GM18505 (cell line): ENCODE results near the gene DUT.

Source experiments
- ATAC-seq: cut with Tn5 transposase; IDR thresholded peaks from one replicate; pipeline ENCODE4 v1.9.1; 2021; ENCODE audit not compliant: unreplicated experiment
- POLR2A ChIP-seq: IDR thresholded peaks from 4 replicates; pipeline ENCODE4 v1.6.1; 2011; ENCODE audit warnings: borderline replicate concordance; ENCODE audit not compliant: insufficient read depth, insufficient read length; ENCODE audit errors: extremely low read depth

Gene DUT

GRCh38 chr15:48370460-48370859 is 39.2 kb downstream of the DUT start:
- TF ChIP-seq POLR2A: no peak
- ATAC-seq: no peak

DNA sequence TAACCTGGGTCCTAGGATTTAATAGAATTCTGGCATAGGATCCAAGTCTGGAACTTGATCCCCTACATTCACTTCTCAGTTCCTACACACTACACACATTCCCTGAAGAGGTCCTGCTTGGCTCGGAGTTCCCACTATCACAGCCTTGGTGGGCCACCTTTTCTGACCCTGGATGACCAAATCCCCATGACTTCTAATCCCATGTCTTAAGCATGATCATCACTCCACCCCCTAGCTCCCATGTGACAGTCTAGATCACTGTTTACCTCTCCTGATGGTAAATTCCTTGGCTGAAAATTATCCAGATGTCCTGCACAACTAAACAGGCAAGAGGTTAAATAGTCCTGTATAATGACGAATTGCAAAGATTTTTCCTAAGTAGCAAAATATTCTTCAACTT is 40.3 kb downstream of the DUT start:
- TF ChIP-seq POLR2A: no peak
- no peak for ATAC-seq

DNA sequence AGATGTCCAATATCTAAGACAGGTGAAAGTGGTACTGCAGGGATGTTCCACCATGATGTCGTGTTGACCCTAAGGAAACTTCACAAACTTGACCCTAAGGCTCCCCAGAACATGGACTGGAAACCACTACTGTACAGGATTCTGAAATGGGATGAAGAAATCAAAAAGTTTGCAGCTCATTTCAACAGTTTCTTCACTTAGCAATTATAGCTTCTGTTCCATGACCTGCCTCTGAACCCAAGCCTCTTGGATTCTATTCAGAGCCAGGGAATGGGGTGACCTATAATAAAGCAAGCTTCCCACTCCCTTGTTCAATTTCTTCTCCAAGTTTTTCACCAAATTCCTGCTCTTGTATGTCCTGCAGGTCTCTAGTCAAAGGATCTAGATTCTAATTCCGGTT is 40.7 kb downstream of the DUT start:
- no peak for TF ChIP-seq POLR2A
- ATAC-seq: no peak

DNA sequence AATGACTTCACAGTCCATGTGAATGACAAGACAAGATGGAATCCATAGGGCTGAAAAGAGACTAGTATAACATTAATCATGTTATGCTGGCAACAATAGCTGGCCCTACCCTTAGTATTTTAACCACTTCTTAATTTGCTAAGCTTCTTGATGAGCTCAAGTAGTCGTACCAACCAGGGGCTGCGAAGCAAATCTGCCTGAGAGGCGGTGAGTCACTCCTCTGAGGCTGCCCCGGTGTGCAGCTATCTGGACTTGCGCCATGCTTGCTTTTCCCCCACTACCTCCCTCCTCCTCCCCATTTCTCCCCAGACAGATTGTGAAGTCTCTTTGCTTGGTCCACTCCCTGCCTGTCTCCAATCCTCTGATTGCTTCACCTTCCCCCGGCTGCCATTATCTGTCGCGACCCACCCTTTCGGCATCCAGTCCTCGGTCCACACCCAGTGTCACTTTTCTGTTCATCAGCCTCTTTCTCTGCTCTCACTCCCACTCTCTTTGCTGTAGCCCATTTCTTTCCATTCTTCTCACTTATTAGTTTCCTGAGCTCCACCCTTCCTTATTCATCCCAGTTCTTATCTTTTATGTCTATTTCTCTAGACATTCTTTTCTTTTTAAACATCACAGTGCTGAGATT is 42.7 kb downstream of the DUT start:
- ATAC-seq: no peak
- no peak for TF ChIP-seq POLR2A

DNA sequence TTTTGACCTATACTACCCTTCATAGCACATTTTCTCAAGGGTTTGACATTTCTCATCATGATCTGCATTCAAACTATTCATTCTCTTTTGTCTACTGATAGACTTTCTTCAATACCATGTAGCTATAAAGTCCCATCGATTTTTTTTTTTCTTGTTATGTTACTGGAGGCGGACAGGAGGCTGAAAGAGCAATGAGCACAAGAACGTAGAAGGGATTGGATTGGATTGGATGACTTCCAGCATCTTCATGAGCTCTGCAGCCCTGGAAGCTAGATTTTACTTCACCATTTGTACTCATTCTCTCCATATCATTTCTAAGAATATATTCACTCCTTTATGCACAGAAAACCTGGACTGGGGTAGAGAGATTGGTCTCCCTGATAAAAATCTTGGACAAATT is 43.2 kb downstream of the DUT start:
- no peak for ATAC-seq

GRCh38 chr15:48375767-48376166 is 44.5 kb downstream of the DUT start:
- no peak for ATAC-seq
- no peak for TF ChIP-seq POLR2A

More for the DNA sequence above, 43.2 kb downstream of the DUT start:
- no peak for TF ChIP-seq POLR2A

GRCh38 chr15:48380198-48380597 is 49.0 kb downstream of the DUT start:
- TF ChIP-seq POLR2A: no peak
- no peak for ATAC-seq

GRCh38 chr15:48381861-48382260 is 50.6 kb downstream of the DUT start:
- no peak for ATAC-seq
- TF ChIP-seq POLR2A: no peak

GRCh38 chr15:48383031-48383430 is 51.8 kb downstream of the DUT start:
- TF ChIP-seq POLR2A: no peak
- ATAC-seq: no peak

DNA sequence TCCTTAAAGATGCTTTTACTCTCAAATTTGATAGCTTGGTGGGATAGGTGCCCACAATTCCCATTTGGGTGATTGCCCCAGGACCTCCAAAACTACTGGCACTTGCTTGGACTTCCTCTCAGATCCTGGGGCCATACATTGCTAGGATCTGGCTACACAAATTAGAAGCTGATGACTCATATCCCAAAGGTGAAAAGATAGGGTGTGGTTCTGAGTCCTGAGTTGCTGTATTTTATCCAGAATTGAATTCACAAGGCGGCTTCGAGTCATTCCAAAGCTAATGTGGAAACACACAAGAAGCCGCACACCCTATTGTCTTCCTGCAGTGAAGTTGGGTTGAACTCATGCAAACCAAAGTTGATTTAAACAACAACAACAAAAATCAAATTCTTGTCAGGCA is 53.4 kb downstream of the DUT start:
- no peak for TF ChIP-seq POLR2A
- ATAC-seq: no peak

DNA sequence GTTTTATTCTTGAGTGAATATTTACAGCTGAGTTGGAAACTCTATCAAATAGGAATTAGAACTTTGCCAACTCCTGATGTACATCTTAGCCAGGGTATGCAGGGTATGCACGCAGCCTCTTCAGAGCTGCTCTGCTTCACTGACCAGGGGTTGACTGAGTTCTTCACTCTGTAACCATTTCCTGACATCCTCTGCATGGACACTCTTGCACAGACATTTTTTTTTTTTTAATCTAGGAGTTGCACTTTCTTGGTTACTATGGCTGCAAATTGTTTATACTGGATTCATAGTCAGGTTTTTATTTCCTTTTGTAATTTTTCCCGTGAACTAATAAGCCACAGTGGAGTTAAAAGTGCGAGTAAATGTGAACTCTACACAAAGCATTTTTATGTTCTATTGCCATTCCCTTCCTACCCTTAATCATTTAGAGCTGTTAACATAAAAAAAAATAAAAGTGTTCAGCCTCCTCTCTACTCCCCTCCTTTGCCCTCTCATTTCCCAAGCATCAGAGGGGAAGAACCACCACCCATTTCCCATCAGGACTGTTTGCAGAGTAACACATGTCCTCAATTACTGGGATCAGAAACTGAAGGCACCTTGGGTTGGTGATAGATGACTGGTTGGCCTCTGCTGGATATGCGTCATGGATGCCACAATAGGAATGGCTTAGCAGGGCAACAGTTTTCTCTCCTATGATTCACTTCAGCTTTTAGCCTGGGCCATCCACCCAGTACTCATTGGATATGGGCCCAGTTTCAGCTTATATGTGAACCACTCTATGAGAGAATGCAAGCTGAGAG is 54.0 kb downstream of the DUT start:
- TF ChIP-seq POLR2A: no peak
- no peak for ATAC-seq

- no peak for ATAC-seq
- TF ChIP-seq POLR2A: no peak
Observed at GRCh38 chr15:48388016-48388851, 57.0 kb downstream of the DUT start.

GRCh38 chr15:48388910-48389309 is 57.7 kb downstream of the DUT start:
- ATAC-seq: no peak
- TF ChIP-seq POLR2A: no peak
